IMR-90 (cell line): Measurements from ENCODE around the gene PPP1R14C.

ENCODE experiments used
- MXI1 ChIP-seq: IDR thresholded peaks from 2 replicates; pipeline ENCODE4 v1.6.1; 2012; ENCODE audit warnings: low read depth, mild to moderate bottlenecking, low read length, moderate library complexity, borderline replicate concordance
- POLR2A ChIP-seq: IDR thresholded peaks from 2 replicates; pipeline ENCODE4 v1.6.1; 2012; ENCODE audit warnings: mild to moderate bottlenecking, low read depth, low read length
- RCOR1 ChIP-seq: IDR thresholded peaks from 2 replicates; pipeline ENCODE4 v1.6.1; 2012; ENCODE audit warnings: mild to moderate bottlenecking, low read length, improper control_type of control experiment; ENCODE audit not compliant: insufficient replicate concordance
- TF ChIP-seq, protein P1 (sequence below): conservative IDR thresholded peaks from 2 replicates; pipeline ENCODE4 v1.5.1; 2012; ENCODE audit warnings: mild to moderate bottlenecking, low read depth, low read length, improper control_type of control experiment

DNA sequence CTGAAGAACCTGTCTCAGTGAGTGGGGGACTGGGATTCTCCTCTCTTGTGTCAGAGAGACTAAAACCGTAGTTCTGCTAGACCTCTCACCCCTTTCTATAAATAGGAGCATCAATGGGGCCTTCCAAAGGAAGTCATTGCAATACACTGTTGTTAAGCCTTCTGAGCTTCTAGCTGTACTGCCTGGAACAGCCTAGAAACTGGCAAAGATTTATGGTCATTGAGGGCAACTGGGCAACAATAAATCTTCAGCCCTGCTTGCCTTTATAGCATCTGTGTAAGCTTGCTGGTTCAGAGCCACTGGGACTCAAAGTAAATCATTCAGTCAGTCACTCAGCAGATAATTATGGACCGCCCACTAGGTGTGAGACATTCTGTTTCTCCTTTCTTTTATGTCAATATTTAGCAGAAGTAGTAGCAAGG, 53.2 kb downstream of the PPP1R14C start:
- TF ChIP-seq RCOR1 (no peak), MXI1 (no peak), POLR2A (no peak)
- TF ChIP-seq, protein P1, sequence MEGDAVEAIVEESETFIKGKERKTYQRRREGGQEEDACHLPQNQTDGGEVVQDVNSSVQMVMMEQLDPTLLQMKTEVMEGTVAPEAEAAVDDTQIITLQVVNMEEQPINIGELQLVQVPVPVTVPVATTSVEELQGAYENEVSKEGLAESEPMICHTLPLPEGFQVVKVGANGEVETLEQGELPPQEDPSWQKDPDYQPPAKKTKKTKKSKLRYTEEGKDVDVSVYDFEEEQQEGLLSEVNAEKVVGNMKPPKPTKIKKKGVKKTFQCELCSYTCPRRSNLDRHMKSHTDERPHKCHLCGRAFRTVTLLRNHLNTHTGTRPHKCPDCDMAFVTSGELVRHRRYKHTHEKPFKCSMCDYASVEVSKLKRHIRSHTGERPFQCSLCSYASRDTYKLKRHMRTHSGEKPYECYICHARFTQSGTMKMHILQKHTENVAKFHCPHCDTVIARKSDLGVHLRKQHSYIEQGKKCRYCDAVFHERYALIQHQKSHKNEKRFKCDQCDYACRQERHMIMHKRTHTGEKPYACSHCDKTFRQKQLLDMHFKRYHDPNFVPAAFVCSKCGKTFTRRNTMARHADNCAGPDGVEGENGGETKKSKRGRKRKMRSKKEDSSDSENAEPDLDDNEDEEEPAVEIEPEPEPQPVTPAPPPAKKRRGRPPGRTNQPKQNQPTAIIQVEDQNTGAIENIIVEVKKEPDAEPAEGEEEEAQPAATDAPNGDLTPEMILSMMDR = no peak
